GM20431 (cell line): ENCODE data around the gene ITIH4.

Experiments
- in situ Hi-C: fragments of 300-500 bp; cut with MseI, MboI; formaldehyde crosslinking; loops from one replicate; pipeline ENCODE4 v1.15.0; 2020; ENCODE audit warnings: low sequenced_read_pairs; ENCODE audit not compliant: unreplicated experiment

The ITIH4 gene

DNA sequence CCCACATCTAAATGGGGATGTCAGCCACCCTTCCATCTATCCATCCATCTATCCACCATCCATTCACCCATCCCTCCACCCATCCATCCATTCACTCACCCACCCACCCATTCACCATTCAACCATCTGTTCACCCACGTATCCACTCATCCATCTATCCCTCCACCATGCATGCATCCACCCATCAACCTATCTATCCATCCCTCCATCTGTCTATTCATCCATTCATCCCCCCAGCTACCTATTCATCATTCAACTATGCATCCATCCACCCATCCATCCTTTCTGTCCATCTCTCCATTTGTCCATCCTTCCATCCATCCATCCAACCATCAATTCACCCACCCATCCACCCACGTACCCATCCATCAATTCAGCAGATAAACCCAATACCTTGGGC, 21.3 kb downstream of the ITIH4 start:
- in situ Hi-C loops, result no loop called here

DNA sequence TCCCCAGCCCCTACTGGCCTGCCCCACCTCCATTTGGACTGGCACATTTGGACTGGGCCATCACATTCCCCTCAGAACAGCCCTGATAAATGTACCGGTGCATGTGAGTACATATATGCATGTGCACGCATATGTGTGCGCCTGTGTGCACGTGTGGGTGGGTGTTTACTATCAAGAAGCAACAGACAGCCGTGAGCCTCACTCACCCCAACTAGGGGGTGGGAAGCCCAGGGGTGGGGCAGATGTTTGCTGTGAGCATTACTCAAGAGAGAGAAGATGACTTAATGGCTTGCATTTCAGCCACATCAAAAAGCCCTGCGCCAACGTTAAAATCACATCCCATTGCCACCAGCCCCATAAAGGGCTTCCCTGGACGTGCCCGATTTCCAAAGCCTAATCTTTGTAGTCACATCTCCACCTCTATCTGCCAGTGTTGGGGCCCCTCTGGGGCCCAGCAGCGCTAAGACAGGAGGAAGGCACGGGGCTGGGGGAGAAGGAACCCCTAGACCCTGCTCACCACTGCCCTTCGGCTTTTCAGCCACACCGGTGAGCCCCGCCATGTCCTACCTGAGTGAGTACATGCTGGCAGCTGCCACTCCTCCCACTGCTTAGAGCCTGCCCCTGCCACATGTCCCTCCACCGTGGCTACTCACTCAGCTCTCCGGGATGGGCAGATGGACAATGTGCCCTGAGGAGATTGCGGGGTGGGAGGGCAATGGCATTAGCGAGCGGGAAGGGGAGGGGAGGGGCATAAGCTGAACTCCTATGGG, 25.0 kb downstream of the ITIH4 start:
- in situ Hi-C loops, result no loop called here

DNA sequence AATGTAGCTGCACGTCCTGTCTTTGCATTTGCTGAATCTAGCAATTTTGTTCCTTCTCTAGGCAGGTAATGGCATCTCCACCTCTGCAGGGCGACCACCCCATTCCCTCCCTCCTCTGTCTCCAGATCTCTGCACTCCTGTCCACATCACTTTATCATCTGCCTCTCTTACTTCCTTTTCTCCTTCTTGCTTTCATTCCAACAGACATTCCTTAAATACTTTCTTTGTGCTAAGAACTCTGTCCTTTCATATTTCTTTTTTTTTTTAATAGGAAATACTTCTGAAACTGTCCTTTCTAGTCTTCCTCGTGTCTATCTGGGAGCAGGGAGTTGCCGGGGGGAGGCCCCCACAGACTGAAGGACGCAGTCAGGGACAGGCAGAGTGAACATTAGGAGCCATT, 28.6 kb downstream of the ITIH4 start:
- in situ Hi-C loops, result no loop called here

DNA sequence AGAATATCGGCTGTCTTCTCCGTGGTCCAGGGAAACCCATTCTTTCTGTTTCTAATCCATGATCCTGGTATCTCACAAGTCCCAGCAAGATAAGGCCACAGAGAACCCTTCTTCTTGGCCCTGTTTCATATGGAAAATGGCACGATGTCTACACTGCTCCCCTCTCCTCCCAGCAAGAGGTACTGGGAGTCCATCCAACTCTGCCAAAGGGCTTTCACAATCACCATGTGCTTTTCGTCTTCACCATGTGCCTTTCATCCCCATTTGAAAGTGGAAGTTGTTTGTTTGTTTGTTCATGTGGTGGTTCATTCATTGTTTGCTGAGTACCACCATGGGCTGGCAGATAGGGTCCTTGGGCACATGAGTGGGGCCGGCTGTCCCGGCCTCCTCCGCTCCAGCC, 30.4 kb downstream of the ITIH4 start:
- in situ Hi-C loops, result no loop called here

DNA sequence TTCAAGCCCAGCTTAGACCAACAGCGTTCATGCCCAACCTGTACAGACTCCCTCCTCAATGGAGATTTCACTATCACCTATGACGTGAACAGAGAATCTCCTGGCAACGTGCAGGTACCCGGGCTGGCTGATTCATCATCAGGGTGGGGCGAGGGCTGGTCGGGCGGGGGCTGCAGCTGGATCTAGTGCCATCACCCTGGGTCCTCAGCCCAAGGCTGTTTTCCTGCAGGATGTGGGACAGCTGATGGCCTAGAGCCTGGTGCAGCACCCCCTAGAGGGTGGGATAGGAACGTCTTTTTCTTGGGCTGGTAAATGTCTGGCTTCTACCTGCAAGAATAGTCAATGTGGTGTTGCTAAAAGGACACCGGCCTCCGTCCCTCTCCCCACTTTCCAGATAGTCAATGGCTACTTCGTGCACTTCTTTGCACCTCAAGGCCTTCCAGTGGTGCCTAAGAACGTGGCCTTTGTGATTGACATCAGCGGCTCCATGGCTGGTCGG, 31.4 kb downstream of the ITIH4 start:
- in situ Hi-C loops, result no loop called here

GRCh38 chr3:52798376-52798977, 32.0 kb downstream of the ITIH4 start:
- in situ Hi-C loops, result no loop called here

GRCh38 chr3:52796411-52796810, 34.1 kb downstream of the ITIH4 start:
- in situ Hi-C loops, result no loop called here

GRCh38 chr3:52795298-52795900, 35.1 kb downstream of the ITIH4 start:
- in situ Hi-C loops, result no loop called here

DNA sequence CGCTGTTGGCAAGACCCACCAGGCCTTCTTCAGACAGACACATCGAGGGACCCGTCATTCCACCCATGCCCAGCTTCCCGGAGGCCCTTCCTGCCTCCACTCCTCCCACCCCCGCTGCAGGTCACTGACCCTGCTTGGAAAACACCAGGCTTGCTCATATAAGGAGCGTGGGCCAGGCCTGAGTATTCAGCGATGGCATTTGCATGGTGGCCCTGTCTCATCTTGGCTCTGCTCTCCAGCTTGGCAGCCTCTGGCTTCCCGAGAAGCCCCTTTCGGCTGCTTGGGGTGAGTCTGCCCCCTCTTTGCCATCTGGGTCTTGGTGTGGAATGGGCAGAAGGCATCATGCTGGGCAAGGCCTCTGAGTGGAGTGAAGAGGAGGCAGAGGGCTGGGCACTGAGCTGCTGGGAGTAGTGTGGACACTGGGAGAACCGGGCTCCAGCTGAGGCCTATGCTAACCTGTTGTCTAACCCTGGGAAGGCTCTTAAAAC, 35.8 kb downstream of the ITIH4 start, which contains the start of gene ITIH3:
ITIH3 (plus strand) TSS at position 185 of the 488 bp plus-strand sequence; CDS start at position 193, 8 bp downstream.
- in situ Hi-C loops, result no loop called here

- in situ Hi-C loops, result no loop called here
Measured at GRCh38 chr3:52793702-52794611, 36.5 kb downstream of the ITIH4 start.

DNA sequence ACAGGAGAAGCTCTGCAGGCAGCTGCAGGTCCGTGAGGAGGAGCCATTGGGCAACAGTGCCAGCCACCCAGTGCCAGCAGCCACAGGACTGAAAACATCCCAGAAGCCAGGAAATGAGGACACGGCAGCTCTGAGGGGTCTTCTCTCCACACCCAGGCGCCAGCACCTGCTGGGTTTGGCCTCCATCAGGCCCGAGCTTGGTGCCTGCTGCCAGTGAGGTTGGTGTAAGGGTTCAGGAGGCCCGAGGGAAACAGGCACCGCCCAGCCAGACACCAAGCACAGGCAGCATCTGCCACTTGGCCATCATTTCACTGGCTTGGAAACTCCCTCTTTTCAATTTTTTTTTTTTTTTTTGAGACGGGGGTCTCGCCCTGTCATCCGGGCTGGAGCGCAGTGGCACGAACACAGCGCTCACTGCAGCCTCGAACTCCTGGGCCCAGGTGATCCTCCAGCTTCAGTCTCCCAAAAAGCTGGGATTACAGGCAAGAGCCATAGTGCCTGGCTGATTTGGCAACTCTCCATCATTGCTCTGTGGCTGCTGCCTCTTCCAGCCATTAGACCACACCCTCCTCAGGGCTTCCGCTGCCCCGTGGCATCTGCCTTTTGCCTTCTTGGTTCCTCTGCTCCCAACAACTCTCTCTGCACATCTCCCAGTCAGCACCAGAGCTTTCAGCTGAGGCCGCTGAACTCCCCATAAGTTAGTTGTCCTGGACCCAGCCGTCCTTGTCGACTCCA, 37.3 kb downstream of the ITIH4 start:
- in situ Hi-C loops, result no loop called here

GRCh38 chr3:52792413-52792812, 38.1 kb downstream of the ITIH4 start:
- in situ Hi-C loops, result no loop called here

DNA sequence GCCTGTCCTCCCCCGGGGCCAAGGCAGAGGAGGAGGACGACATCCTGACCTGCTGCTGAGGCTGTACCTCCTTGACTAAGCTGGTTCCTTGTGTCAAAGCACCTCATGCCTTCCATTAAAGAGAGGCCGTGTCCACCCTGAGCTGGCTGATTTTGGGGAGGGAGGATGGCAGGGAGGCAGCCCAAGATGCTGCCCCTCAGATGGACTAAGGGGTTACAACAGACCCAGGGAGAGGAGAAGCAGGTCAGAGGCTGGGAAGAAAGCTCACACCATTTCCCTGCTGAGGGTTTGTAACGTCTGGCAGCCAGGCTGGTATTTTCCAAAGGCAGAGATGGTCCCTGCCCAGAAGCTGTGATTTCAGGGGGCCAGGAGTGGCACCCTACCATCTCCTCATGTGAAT, 38.5 kb downstream of the ITIH4 start:
- in situ Hi-C loops, result no loop called here

DNA sequence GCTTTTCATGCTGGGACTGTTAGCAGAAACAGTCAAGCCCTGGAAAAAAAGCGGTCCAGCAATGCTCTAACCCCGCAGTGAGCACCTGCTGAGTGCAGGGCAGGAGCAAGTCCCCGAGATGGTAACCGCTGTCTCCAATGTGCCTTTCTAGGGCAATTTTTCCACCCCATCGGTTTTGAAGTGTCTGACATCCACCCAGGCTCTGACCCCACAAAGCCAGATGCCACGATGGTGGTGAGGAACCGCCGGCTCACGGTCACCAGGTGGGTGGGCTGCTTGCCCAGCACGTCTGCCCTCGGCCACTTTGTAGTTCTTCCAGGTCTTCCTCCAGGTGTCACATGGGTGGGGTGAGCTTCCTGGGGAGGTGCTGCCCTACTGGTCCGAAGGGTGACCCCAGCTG, 39.1 kb downstream of the ITIH4 start:
- in situ Hi-C loops, result no loop called here

- in situ Hi-C loops, result no loop called here
Measured at GRCh38 chr3:52790741-52791140, 39.7 kb downstream of the ITIH4 start.

GRCh38 chr3:52790337-52790736, 40.1 kb downstream of the ITIH4 start:
- in situ Hi-C loops, result no loop called here

DNA sequence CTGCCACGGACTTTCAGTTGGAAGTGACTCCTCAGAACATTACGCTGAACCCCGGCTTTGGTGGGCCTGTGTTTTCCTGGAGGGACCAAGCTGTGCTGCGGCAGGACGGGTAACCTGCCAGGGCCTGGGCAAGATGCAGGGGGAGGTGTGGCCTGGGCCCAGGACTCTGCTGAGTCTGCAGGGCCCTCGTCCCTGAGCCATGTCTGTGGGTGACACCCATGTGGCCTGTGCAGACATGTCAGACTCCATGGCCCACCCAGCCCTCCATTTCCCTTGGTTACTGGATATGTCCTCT, 40.8 kb downstream of the ITIH4 start:
- in situ Hi-C loops, result no loop called here

GRCh38 chr3:52788890-52789745, 41.4 kb downstream of the ITIH4 start:
- in situ Hi-C loops, result no loop called here
